CMK (cell line): ENCODE measurements around the gene LRRC8E.
"Not testable (repeated sequence)": the region's sequence is repeated elsewhere in the genome, so short reads cannot be mapped to it uniquely, and the experiment has no call there.

Source experiments
- DNase-seq: peaks from one replicate; pipeline ENCODE4 v3.0.0-alpha.2; 2010; ENCODE audit warnings: low read depth

Gene LRRC8E

GRCh38 chr19:7887408-7888144 lies 734 bp upstream of the LRRC8E start:
- no peak for DNase-seq

GRCh38 chr19:7888826-7889217 lies 512 bp downstream of the LRRC8E start:
- no peak for DNase-seq

DNA sequence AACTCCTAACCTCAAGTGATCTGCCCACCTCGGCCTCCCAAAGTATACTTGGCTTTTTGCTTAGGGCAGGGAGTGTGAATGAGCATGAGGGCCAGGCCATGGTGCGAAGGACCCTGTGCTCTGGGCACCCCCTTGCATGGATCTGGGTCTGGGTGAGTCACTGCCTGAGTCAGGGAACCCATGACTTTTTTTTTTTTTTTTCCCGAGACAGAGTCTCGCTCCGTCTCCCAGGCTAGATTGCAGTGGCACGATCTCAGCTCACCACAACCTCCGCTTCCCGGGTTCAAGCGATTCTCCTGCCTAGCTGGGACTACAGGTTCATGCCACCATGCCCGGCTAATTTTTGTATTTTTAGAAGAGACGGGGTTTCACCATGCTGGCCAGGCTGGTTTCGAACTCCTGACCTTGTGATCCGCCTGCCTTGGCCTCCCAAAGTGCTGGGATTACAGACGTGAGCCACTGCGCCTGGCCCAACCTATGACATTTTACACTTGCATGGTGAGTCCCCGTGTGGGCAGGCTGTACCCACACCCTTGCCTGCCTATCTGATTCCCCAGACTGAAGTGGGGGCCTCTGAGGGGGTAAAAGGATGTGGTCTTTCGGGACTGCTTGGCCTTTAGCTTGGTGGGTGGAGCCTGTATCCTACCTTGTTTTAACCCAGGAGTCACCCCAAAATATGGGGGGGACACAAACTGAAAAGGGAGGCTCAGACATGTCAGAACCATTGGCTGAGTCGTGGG lies 5.2 kb downstream of the LRRC8E start:
- not testable (repeated sequence) for DNase-seq

DNA sequence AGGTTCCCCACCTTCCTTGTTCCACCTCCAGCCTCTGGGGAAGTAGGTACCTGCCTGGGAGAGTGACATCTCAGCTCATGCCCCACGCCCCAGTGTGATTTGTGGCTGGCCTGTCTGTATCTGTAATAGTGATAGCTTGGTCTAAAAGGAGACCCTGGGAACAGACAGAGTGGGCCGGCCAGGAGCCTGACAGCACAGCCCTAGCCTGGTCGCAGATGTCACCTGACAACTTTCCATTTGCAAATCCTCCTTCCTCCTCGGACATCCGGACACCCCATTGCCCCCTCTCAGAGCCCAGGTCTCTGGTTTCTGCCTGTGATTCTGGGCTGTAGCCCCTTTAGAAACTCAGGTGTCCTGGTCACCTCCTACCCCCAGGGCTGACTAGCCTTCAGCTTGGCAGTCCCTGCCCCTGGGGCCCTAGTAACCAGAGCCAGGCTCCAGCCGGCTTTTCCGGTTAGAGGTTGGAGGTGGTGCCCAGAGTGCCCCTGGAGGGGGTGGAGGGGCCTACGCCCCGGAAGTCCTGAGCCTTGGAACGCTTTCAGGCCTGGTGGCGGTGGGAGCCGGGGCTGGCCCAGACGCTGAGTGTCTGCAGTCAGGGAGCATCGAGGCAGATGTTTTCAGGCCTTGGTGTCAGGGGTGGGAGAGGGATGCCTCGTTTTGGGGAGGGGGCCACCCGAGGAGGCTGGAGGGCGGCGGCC lies 6.5 kb downstream of the LRRC8E start:
- no peak for DNase-seq

GRCh38 chr19:7895565-7895964 lies 7.3 kb downstream of the LRRC8E start:
- no peak for DNase-seq

DNA sequence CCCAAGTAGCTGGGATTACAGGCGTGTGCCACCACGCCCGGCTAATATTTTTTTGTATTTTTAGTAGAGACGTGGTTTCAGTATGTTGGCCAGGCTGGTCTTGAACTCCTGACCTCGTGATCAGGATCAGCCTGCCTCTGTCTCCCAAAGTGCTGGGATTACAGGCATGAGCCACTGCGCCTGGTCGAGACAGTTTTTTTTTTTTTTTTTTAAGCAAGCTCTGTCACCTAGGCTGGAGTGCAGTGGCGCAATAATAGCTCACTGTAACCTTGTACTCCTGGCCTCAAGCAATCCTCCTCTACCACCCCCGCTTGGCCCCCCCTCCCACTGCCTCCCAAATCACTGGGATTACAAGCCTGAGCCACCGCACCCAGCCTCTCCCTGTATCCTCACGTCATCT lies 9.0 kb downstream of the LRRC8E start:
- no peak for DNase-seq

GRCh38 chr19:7898967-7899366 lies 10.7 kb downstream of the LRRC8E start:
- DNase-seq: no peak

GRCh38 chr19:7899751-7900378 lies 11.6 kb downstream of the LRRC8E start:
- DNase-seq: no peak

- no peak for DNase-seq
These were observed 12.1 kb downstream of the LRRC8E start for GRCh38 chr19:7900401-7900870.

DNA sequence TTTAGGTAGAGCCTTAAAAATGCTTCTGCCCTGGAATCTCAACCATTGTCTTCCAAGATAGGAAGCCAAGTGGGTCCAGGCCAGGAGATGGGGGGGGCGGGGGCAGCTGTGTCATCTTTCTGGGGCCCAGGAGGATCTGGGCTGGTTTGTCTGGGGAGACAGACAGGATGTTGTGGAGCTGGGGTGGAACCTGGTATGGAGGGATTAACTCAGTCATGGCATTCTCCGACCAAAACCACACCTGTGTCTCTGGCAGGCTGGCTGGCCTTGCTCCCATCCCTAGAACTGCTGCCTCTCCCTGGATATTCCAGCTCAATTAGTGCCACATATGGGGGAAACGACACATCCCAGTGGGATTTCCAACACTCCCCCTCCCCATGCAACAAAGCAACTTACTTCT lies 12.6 kb downstream of the LRRC8E start:
- no peak for DNase-seq

- DNase-seq: no peak
These were observed 13.0 kb downstream of the LRRC8E start for GRCh38 chr19:7901337-7901736.

GRCh38 chr19:7902796-7903243 lies 14.5 kb downstream of the LRRC8E start:
- DNase-seq: no peak

DNA sequence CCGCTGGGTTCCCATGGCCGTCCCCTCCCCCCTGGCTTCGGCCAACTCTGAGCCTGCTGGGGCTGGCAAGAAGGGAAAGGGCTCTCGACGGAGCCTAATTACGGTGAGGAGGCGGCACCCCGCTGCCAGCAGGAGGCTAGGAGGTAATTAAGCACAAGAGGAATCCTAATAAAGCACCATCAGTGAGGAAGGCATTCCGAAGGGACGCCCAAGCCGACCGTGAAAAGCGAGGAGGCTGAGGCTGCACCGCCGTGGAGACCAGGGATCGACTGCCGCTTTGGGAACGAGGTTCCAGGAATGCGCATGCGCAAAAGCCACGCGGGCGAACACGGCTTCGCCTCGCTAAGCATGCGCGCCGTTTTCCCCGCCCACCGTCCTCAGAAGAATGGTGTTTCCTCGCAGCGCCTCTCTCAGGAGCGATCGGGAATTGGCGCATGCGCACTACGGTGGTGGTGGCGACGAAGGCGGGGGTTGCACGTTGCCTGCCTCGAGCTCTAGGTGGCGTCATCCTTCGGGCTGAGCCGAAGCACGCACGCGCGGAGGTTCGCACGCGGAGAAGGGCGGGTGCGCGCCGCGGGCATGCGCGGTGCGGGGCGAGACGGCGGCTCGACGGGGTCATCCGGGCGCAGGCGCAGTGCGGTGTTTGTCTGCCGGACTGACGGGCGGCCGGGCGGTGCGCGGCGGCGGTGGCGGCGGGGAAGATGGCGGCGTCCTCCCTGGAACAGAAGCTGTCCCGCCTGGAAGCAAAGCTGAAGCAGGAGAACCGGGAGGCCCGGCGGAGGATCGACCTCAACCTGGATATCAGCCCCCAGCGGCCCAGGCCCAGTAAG lies 15.1 kb downstream of the LRRC8E start, which contains the start of gene MAP2K7:
TSS of gene MAP2K7 (plus strand) at position 634 of the 830 bp plus-strand sequence. CDS start at position 702, 68 bp downstream.
- DNase-seq: peak; percentile 98

- DNase-seq: no peak
These were observed 16.0 kb downstream of the LRRC8E start for GRCh38 chr19:7904074-7905020.

DNA sequence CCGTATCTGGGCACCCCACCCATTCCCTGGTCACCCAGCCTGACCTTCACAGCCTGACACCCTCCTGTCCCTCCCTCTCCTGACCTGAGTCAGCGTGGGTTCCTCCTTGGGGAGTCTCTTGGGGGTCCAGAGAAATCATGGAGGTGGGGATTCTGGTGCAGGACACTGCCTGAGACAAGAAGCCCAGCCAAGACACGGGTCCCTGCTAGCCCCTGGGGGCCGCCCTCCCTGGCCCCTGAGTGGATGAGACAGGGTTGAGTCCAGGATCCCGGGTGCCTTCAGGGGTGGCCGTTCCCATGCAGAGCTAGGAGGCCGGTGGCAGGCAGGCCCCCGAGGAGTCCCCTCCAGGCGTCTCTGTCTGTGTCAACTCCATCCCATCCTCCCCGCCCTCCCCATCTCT lies 17.0 kb downstream of the LRRC8E start:
- DNase-seq: no peak

DNA sequence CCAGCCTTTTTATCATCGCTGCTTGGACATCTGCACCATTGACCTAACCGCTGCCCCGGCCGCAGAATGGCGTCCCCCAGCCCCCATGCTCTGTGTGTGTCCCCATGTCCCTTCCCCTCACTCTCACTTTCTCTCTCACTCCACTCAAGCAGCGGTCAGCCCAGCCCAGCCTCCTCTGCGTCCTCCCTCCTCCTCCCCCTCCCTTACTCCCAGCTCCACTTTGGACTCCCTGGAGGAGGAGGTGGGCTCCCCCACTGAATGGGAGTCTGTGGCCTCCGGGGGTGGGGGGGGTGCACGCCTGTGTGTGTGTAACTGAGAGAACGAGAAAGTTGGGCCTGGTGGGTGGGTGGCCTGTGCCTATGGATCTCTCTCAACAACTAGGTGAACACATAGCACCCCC lies 17.5 kb downstream of the LRRC8E start:
- no peak for DNase-seq

DNA sequence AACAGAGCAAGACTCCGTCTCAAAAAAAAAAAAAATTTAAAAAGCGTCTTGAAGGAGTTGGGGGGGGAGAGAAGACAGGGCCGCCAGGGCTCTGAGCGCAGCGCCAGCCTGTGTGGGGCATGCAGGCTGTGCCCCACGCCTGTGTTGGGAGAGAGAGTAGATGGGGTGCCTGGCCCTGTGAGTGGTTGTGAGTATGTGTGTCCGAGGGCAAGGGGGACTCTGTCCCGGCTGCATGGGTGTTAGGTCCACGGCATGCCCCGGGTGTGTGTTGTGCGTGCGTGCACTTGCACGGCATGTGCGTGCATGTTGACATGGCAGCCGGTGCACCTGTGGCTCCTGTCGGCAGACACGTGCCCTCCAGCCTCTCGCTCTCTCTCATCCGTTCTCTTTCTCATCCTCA lies 18.8 kb downstream of the LRRC8E start:
- DNase-seq: no peak

DNA sequence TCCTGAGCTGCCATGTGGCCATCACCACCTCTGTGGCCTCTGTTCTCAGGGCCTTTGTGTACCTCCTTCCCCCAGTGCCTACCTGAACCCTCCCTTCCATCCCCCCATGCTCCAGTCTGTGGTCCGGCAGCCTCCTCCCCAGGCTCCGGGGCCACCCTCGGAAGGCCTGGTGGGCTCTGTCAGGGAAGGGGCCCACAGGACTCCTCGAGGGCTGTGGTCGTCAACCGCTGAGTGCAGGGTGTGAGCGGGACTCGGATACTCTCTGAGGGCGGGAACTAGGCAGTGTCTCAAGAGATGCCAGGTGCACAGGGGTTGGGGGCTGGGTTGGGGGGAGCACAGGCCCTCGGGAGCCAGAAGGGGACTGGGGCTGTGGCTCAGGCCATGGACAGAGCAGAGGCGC lies 19.2 kb downstream of the LRRC8E start:
- DNase-seq: no peak

GRCh38 chr19:7908078-7908699 lies 19.9 kb downstream of the LRRC8E start:
- no peak for DNase-seq
